ENCODE results near the gene C2CD4C. TPM values are rescaled to one million over a fixed set of nuclear protein-coding genes. Genes with fewer than 3 reads are reported as not detected.

C2CD4C gene
- total RNA-seq, 4 donors from 2014 or later: 2.4 to 2.5 TPM; not detected in 2

Small RNAs within 50 kb of the gene (small RNA-seq; reads per million reads assigned to genes)
- not detected for gene RNA5SP462

Other genes with a start within 250 kb of the C2CD4C start
- gene PLPP2, start 117.7 kb downstream of the C2CD4C start, total RNA-seq: 10 to 100 TPM in 3 of 4 donors, 1 to 10 TPM in 1; 4.9 to 55.3 (median 15.3) TPM
- gene MIER2, start 64.4 kb downstream of the C2CD4C start, total RNA-seq: 10 to 100 TPM in 2 of 4 donors, 1 to 10 TPM in 2; 2.6 to 54.8 (median 12.7) TPM
- gene SHC2, start 51.9 kb upstream of the C2CD4C start, total RNA-seq: 10 to 100 TPM in 2 of 4 donors, 1 to 10 TPM in 2; 2.9 to 43.6 (median 8.4) TPM
- gene MADCAM1, start 87.3 kb upstream of the C2CD4C start, total RNA-seq: 1 to 10 TPM in 1 of 4 donors, under 1 TPM in 1, not detected in 2; 0.34 to 2.7 TPM
- gene TPGS1, start 98.3 kb upstream of the C2CD4C start, total RNA-seq: 10 to 100 TPM; 12.6 to 37.5 (median 29.9) TPM
- gene CDC34, start 122.6 kb upstream of the C2CD4C start, total RNA-seq: 100 to 1,000 TPM in 2 of 4 donors, 10 to 100 TPM in 2; 44.4 to 459 (median 101) TPM
- gene GZMM, start 134.9 kb upstream of the C2CD4C start, total RNA-seq: 1 to 10 TPM in 1 of 4 donors, under 1 TPM in 1, not detected in 2; 0.62 to 1.6 TPM
- gene BSG, start 163.4 kb upstream of the C2CD4C start, total RNA-seq: 100 to 1,000 TPM; 211 to 305 (median 280) TPM
- gene HCN2, start 180.7 kb upstream of the C2CD4C start, total RNA-seq: under 1 TPM in 1 of 4 donors, not detected in 3; 0.83 TPM
- gene POLRMT, start 224.4 kb upstream of the C2CD4C start, total RNA-seq: 10 to 100 TPM; 10.5 to 42.0 (median 24.1) TPM
- gene FGF22, start 230.7 kb upstream of the C2CD4C start, total RNA-seq: 1 to 10 TPM in 1 of 4 donors, not detected in 3; 1.4 TPM

Data from uterus (tissue), 4 donors.